Stimulated activated CD4-positive, alpha-beta T cell treated with anti-CD3 and anti-CD28 coated beads, Interleukin-1b, Interleukin-23, amount 100 ng/mL, for 4 hours (primary cell): Measurements from ENCODE around the gene CBX2.

ENCODE experiments used
- DNase-seq, 2 donors: peaks; one replicate each; pipeline ENCODE4 v3.0.0-alpha.2; 2020; ENCODE audit warnings: low read depth in 2 of 2

Gene CBX2

GRCh38 chr17:79799538-79800324 lies 21.8 kb downstream of the CBX2 start:
- DNase-seq = no peak

- DNase-seq = peak; percentile 43 to 47
Measured at GRCh38 chr17:79800325-79801155, 22.6 kb downstream of the CBX2 start.

- DNase-seq = no peak
Measured at GRCh38 chr17:79801156-79802038, 23.4 kb downstream of the CBX2 start.

GRCh38 chr17:79802039-79802735 lies 24.2 kb downstream of the CBX2 start:
- DNase-seq = no peak

GRCh38 chr17:79802736-79803420 lies 24.9 kb downstream of the CBX2 start:
- no peak for DNase-seq

- no peak for DNase-seq
Measured at GRCh38 chr17:79803421-79803996, 25.6 kb downstream of the CBX2 start.

DNA sequence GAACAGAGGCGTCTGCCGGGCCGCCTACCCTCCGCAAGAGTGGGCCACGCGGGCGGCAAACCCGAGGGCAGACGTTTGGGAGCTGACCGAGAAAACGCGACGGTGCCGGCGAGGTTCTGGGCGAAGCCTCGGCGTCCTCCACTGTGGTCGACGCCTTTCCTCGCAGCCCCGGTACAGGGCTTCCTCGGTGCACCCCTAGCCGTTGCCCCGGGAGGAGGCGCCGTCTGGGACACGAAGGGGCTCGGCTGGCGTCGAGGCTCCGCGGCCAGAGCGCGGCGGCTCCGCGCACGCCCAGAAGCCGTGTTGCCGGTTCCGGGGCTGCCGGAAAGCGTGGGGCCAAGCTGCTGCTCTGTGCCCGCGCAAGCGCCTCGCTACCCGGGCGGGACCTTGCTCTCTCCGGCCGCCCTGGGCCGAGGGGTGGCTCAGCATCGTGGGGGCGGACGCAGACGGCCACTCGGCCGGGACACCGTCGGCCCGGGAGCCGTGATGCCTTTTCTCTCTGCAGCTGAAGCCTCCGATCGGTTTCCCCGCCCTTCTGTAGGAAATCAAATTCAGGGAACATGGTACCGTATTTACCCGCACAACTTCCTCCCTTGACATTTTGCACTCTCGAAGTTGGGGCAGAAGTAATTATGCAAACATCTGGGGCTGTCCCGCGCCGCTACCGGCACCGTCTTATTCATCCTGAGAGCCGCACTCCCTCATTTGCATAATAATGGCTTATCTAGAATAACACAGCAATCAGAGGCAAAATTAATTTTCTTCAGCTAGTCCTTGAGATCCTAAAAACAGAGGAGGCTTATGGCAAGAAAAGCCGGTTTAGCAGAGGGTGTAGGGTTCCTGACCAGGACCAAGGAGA lies 26.3 kb downstream of the CBX2 start:
- DNase-seq = peak; percentile 61 to 64

DNA sequence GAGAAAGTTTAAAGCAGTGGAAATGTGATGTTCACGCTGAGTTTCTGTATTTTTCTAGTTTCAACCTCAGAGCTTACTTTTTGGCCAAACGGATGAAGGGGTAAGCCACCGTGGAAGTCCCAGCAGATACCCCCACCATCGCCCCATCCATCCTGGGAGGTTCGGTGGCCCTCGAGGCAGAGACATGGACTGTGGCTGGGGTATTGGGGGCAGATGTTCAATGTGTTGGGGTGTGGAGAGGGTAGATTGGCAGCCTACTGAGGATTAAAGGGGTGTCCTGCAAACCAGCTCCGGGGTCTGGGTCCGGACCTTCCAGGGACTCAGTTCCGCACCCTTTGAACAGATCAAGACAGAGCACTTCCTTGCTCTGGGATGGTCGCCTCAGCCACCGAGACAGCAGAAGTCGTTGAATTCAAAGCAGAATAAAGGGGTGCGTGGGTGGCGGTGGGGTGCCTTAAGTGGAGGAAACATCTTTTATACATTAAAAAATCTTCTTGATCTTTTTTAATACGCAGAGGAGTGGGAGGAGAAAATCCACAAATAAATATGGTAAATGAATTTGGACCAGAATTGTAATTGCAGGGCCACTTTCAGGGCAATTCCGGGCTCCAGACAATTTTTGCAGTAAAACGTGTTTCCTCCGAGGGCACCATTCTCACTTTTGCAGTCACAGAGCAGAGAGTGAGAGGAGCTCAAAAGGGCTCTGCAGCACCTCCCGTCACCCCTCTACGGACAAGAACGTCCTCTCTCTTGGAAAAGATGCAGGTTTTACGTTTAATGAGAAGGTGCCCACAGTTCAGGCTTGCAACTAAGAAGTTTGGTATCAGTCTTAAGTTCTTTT lies 27.1 kb downstream of the CBX2 start:
- no peak for DNase-seq

DNA sequence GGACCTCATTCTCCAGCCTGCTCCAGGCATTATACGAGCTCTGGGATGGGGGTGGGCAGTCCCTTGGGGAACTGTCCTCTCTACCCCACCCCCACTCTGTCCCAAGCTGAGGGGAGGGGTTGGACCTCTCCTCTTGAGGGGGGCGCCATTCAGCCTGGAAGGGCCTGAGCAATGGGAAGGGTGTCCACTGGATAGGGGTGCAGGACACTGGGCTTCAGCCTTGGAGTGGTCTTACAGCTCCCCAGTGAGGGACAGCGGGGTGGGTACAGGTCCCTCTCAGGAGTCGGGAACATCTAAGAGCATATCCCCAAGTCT lies 28.5 kb downstream of the CBX2 start:
- no peak for DNase-seq

DNA sequence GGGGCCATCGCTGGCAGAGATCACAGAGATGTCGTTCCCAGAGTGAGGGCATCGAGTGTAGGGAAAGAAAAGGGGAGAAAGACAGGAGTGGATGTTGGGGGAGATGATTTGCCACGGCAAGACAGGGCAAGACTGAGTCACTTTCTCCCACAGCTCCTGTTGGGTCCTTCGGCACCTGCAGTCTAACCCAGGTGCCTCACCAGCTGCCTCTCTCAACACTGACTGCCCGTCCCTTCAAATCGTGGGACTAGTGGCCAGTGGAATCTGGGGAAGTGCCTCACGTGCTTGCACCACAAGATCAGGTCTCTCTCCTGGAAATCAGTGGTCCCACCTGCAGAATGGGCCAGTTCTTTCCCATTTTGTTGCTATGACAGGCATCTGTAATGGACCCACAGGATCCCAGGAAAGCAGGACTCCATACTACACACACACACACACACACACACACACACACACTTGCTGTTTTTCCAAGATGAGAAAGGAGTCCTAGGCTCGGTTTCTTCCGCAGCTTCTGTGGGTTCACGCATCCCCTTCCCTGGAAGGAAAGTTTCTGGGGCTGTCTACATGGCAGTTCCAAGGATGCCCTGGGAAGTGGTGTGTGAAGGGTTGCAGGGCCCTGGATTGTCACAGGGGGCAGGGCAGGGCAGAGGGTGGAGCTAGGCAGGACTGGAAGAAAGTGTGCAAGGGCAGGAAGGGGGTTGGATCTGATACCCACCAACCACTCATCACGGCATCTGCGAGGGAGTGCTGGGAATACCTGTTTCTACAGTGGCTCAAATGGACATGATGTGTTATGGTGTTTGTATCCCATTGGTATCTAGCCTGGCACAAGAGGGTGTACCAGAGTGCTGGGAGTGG lies 29.1 kb downstream of the CBX2 start:
- no peak for DNase-seq

GRCh38 chr17:79808763-79809529 lies 31.0 kb downstream of the CBX2 start:
- DNase-seq = no peak

DNA sequence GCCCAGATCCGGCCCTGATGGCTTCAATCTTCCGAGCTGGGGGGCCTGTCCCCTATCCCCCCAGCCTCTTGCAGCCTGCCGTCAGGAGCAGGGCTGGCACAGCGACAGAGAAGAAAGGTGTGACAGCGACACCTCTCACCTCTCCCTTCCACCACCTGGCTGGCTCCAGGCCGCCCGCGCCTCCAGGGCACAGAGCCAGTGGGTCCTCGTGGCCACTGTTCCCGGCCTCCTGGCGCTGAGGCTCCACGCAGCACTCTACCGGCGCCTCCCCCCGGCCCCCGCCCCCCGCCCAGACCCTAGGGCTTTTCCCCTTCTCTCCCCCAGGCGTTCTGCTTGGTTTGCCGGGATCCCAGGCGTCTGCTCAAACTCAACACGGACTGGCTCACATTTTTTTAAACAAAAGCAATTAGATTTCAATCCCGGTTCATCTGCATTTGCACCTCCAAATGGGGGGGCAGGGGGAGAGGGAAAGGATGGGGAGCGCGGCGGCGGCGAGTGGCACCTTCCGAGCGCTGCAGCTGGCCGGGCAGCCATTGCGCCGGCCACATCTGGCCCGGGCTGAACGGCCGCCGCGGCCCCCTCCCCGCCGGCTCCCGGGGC lies 31.7 kb downstream of the CBX2 start:
- no peak for DNase-seq

- peak; percentile 80 for DNase-seq
Measured at GRCh38 chr17:79810130-79811010, 32.4 kb downstream of the CBX2 start.

DNA sequence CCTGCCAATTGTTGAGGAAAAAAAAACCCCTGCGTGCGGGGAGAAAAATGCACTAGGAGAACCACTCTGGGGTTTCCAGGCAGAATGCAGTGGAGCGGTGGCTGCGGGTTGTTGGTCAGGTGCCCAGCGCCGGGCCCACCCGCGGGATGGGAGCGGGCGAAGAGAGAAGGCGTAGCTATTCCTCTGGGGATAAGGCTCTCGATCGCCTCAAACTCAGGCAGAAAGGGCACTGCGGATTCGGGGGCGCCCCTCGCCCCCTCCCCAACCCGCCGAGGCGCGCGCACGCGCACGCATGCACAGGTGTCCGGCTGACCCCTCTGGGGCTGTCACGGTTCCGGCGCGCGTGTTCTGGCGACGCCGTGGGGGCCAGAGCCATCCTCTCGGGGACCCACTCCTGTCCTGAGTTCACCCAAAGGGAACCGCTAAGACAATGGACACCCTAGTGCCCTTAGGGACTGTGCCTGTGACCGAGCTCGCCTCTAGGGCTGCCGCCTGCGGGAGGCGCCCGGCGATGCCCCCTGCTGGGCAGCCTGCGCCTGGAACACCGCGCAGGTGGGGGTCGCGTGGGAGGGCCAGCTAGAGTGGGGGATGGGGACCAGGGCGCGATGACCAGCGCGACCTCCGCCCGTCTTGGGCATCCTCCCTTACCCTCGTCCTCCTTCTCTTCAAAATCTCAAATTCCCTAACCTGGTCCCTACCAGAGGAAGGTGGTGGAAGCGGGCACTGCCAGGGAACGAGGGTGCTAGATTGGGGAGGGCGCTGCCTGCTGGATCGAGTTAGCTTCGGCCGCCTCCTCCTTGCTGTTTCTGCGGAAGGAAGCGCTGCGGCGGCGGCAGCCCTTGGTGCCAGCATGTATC lies 33.3 kb downstream of the CBX2 start:
- no peak for DNase-seq
